NCI-H1105 treated with DMSO at 0.1 percent for 48 hours (cell line): ENCODE measurements around the gene COG3.
A peak's percentile ranks its signal among the peaks of the same experiment; 100 is the strongest.

Experiments
- DNase-seq: peaks from one replicate; lab custom pipeline; 2025; lab: John Stamatoyannopoulos, UW

The COG3 gene

DNA sequence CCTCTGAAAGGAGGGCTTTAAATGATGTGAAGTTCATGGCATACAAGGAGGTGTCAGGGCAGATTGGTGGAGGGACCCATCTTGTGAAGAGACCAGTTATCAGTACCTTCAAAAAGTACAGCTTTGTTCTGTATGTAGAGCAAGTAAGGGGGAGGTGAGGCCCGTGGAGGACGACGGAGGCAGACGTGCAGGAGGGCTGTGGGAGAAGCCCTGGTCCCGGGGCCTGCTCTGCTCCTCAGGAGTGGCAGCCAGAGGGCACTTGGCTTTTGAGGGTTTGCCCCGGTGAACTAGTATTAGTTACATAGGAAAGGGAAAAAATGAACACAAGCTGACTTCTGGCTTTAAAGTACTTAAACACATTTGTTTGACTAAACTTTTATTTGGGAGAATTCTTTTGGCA, 42.1 kb downstream of the COG3 start:
- no peak for DNase-seq

DNA sequence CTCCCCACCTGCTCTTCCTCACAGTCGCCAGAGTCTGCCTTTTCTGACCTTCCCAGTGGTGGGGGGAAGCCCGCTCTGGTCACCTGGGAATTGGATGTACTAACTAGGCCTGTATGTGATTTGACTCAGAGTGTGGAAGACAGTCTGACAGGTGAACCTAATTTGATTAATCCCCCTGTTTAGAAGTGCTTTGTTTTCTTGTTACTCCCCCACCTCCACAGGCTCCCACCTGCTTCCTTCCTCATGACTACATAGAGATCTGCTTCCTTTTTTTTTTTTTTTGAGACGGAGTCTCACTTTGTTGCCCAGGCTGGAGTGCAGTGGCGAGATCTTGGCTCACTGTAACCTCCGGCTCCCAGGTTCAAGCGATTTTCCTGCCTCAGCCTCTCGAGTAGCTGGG, 44.0 kb downstream of the COG3 start:
- no peak for DNase-seq

DNA sequence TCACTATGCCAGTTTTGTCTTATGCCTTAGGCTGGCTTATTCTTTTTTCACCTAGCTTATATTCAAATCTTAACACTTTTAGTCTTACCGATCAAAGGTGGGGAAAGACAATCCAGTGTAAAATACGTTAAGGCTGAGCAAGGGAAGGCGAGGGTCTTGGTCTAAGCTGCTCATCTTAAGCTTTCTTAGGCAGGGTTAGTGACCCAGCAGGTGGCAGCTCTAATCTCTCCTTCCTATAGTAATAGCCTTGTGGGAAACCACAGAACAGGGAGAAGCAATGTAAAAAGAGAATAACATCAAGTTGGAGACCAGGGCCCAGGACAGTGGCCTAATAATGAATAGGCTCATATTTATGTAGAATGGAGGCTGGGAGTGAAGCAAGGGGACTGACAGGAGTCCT, 45.9 kb downstream of the COG3 start:
- DNase-seq: no peak

DNA sequence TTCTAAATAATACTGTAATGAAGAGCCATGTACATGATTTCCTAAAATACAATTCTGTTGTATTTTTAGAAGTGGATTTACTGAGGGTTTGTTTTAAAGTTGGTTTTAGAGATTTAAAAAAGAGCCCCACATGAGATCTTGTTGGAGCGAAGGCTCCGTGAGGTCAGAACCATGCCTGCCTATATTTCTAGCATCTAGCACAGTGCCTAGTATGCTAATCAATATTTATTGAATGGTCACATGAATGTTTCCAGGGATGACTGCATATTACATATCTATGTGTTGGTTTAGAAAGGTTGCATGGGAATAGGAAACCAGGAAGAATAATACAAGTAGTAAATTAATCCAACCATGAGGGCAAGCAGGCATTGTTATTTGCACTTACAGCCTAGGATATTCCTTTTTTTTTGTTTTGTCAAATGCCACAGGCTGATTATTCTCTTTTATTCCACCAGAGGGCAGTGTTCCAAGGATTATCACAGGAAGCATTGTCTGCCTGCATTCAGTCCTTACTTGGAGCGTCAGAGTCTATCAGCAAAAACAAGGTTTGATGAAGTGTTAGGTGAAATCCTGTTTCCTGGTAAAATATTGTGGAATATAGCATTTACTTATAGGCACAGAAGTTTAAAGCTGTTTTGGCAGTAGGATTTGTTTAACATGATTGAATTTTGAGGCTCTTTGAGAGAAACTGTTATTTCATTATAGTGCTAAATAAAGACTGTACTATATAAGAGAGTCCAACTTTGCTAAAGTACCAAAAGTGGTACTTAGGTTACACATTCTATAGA, 46.8 kb downstream of the COG3 start:
- DNase-seq: peak; percentile 53

DNA sequence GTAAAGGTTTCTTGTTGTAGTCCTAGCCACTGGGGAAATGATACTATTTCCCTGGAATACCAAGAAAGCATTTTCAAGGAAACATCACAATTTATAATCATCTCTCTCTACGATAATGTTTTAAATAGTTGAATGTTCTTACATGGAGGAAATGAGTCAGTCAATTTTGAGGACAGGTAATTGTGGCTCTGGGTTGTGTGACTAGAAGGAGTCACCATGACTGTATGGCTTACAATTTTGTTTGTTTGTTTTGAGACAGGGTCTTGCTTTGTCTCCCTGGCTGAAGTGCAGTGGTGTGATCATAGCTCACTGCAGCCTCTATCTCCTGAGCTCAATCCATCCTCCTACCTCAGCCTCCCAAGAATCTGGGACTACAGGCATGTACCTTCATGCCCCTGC, 47.4 kb downstream of the COG3 start:
- DNase-seq: no peak

DNA sequence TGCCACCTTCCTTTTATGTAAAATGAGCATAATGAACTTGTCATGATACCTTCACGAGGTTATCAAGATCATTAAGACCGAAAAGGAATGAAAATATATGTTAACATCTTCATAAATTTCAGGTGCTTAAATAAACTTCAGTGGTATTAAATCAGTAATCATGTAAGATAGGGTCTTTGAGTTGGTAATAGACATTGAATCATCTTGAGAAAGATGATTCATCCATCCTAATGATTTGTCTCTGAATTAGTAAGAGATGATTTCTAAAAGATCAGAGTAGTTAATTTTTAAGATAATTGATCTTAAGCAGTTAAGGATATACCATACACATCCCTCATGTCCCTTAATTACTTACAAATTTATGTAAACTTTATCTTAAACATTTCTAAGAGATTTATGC, 52.0 kb downstream of the COG3 start:
- DNase-seq: no peak

DNA sequence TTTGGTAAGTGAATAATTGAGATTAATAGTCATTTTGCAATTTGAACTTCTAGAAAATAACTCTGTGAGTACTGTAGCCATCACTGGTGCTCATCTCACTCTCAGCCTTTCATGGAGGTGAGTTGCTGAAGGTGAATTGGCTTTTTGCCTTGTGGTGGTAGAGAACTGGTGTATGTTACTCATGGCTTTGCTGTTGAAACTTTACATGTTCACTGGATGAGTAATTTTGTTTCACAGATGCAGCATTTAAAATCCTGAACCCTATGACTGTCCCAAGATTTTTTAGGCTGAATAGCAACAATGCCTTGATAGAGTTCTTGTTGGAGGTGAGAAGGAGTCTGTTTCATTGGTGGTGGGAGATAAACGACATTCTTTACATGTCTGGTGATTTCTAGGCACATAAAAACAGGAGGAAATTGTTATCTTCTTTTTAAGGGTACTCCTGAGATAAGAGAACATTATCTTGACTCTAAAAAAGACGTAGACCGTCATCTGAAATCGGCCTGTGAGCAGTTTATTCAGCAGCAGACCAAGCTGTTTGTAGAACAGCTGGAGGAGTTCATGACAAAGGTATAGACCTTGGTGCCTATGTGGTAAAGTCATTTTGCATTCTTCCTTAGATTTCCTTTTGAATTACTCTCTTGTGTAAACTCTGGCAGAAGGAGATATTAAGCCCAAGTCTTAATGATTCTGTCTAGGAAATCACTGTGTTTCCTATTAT, 53.9 kb downstream of the COG3 start:
- no peak for DNase-seq

DNA sequence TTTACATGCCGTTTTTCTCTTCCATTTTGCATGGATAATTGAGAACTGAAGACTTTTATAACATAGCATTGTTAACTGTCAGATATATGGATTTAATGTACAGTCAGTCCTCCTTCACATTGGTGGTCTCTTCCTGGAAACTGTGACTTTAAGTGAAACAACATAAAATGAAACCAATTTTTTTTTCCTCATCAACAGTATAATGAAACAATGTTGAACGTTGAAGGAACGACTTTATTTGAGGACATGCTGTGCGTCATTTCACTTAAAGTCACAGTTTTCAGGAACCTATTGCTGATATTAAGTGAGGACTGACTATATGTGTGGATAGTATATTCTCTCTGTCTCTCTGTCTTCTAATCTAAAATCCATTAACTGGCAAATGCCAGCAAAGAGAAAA, 54.8 kb downstream of the COG3 start:
- no peak for DNase-seq

DNA sequence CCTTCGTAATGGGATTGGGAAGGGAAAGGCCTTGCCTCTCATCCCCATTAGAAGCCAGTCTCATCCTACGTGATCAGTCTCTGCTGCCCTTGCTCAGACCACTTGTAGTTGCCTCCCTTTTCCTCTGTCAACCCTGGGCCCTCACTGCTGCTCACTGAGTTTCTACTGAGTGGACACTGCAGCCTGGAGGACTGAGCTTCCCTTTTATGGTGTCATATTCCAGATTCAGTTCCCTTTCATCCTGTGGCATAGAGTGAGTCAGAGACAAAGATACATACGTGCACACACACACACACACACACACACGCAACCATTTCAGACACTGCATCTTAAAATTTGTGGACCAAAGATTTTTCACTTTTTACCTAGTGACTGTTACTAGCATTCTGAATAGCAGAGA, 56.6 kb downstream of the COG3 start:
- DNase-seq: no peak

DNA sequence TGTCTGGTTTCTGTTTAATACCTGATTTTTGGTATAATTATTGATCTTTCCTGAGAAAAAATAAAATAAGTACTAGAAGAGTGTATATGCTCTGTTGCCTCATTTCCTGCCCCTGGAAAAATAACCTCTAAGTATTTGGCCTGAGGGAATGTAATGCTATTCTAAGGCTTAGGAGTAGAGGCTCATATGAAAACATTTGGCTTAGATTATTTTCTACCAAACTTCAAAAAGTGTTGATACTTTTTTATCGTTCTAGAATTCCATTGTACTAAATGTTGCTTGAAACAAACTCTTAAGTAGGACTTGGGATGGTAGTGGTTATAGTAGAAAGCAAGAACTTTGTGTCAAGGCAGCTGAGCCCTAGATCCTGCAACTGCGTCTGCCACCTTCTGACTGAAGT, 57.8 kb downstream of the COG3 start:
- DNase-seq: no peak

DNA sequence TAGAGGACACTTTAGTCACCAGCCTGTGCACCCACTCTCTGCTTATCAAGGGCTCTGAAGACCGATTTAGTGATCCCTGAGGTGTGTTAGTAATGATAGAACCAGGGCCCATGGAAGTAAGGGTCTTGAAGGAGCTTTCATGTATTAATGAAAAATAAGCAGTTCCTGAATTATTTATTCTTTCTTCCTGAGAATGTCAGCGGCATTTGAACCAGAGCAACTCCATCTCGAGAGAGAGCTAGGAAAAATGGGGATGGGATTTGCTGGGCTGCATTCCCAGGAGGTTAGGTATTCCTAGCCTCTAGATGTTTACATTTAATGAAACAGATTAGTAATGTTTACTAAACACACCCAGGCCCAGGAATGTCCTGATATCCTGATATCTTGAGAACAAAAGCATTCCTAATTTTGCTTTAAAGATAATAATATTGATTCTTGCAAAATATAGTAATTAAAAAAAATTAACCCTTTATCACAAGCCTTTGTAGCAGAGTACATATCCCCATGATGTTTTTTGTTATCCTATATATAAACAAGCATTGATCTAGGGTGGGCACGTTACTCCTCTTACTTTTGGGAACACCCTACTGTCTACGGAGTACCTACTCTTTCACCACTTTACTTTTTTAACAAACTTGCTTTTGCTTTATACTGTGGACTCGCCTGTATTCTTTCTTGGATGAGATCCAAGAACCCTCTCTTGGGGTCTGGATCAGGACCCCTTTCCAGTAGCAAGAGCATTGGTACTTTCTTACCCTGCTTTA, 63.1 kb downstream of the COG3 start:
- no peak for DNase-seq

DNA sequence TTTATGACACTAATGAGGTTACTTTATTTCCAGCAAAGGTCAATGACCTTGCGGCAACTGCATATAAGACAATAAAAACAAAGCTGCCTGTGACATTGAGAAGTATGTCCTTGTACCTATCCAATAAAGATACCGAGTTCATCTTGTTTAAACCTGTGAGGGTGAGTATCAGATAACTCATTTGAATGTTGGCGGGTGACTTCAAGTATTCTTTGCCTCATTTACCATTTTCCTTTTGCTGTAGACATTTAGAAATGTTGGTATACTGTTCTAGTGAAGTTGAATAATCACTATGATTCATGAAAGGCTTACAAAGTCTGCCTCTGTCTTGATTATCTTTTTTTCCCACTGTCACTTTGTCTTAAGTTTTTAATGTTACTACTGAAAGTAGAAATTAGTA, 65.0 kb downstream of the COG3 start:
- DNase-seq: no peak

DNA sequence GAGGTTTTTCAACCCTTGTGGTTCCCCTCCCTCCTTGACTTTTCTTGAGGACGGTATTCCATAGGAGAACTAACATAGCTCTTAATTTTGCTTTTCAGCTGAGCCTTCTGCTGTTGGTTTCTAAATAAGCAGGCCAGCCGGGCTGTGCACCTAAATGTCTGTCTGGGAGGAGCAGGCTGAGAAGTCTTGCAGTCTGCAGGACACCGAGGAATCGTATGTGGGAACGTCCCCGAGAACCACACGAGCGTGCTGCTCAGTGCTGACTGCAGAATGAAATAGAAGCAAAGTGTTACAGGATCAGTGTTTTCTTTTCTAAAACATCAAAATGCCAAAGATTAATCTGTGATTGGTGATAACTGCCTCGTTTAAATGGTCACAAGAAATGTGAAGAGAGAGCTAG, 69.9 kb downstream of the COG3 start:
- DNase-seq: no peak

DNA sequence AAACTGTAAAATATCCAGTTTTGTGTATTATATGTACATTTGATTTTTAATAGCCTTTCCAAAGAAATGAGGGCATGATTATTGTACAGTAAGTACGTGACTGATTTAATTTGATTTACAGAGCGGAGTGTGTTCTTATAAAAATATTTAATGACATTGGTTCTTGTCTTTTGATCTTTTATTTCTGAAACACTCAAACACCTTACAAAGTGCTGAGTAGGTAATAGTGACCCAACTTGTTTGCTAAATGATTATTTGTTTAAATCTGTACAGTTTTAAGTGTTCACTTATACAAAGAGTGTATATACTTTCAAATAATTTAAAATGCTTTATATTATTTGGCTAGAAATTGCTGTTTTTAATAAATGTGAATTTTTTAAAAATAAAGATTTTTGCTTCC, 71.5 kb downstream of the COG3 start:
- no peak for DNase-seq

DNA sequence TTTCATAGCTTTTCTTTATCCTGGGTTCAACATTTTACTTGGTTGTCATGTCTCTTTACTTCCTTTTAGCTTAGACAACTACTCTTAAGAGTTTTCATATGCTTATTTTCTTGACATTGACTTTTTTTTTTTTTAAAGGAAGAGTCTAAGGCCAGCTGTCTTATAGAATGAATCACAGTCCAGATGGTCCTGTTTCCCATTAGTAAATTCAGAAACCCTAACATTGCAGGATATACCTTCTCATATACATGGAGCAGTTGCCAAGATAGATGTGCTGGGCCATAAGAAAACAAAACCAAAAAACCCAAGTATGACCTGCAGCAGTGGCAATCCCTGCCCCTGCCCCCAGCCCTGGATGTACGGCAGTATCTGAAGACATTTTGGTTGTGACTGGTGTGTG, 72.8 kb downstream of the COG3 start:
- no peak for DNase-seq

DNA sequence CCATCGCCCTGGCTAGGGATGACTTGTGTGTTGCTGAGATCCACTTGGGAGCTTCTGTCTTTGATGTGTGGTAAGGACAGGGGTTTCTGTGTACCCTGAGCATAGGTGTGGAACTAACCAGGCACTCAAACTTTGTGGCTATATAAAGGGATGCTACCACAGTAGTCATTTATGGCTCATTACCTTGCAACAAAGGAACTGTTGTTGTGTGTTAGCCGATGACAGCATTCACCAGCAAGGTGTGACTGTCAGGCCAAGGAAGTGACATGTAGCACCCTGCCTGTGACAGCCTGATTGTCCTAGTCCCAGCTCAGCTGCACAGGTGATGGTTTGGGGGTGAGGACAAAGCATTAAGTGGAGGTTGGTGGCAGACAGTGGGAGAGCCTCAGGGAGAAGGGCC, 73.6 kb downstream of the COG3 start:
- no peak for DNase-seq

DNA sequence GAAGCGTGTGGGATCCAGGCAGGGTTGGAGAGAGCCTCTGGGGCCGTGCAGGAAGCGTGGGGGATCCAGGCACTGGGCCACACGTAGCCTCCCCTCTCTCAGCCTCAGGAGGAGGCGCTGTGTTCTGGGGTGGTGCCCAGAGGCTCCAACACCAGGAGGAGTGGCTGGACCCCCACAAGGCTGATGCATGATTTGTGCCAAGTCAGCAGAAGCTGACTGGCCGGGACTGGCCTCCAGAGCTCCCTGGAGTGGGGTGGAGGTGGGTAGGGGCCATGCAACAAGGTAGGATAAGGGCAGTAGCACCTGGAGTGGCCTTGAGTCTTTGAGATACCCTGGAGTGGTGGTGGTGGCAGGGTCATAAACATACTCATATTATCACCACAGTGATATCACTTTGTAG, 75.5 kb downstream of the COG3 start:
- no peak for DNase-seq

DNA sequence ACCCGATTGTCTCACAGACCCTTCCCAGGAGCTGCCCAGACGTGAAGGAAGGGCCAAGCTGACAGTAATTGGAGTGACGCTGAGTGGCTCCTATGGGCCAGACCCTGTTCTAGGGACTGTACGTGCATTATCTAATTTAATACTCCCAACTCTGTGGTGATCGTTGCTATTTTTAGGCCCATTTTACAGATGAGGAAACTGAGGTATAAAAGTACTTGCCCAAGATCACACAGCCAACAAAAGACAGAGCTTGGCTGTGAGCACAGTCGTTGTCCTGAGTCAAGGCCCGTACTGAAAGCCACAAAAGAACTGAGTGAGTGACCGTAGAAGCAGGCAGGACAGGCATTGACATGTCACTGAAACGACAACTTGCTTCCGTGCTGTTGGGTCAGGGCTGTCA, 76.1 kb downstream of the COG3 start:
- no peak for DNase-seq

DNA sequence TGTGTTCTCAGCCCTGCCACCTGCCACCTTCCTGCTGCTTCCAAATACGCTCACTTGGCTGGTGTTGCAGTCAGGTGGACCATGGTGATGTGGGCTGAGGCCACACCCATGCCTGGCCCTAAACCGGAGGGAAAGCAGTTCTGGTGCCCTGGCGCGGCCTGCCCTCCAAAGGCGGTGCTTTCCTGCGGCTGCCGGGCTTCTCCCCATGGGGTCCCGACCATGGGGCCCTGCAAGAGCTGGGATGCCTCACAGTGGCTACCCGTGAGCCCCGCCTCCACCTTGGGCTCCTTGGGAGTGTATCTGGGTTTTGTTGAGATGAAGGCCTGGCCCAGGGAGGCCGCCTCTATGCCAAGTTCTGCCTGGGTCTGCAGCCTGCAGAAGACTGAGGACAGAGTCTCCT, 77.1 kb downstream of the COG3 start:
- DNase-seq: no peak

DNA sequence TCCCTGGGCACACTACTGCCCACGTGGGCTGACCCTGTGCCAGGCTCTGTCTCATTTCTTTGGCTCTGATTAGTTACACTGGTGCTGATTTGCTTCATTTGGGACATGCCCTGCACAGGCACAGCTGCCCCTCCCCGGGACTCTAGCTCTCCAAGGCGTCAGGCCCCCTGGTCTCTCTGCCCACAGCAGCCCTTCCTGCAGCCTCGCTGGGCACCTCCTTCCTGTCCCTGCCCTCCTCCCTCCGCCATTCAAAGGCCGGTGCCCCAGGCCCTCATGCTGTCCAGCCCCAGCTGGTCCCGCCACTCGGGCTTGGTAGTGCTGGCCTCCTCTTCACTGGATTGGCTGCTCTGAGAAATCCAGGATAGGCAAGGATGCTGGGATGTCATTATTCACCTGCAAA, 77.7 kb downstream of the COG3 start:
- no peak for DNase-seq

DNA sequence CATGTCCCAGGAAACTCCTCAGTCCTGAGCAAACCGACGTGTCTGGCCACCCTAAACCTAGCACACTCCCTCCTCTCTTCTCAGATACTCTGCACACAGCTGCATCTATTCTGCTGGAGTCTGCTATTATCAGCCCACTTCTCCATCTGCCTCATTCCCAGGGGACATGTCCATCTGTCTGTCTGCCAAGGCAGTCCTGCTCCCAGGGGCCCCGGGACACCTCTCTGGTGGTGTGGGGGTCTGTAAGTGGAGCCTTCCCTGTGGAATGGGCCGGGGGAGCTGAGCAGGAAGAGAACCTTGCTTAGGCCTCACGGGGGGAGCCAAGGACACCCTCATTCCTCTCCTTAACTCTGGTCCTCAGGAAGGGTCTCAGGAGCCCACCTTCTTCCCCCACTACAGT, 78.1 kb downstream of the COG3 start:
- DNase-seq: no peak

DNA sequence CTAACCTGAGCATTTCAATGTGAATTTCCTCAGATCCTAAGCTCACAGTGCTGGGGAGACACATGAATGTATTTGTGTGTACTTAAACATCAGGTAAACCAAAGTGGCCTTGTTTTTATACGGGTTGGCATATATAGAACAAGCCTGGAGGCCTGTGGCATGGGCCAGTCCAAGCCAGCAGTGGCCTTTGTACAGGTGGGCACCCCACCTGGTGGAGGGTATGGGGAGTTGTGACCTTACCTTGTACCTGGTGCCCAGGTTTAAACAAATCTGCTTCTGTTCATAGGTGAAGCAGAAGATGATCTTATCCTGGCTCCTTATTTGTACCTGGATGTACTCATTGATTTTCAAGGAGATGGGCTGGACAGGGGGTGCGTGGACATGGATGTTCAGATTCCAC, 79.8 kb downstream of the COG3 start:
- DNase-seq: no peak
